ENCODE results near the gene ZIC4.

DNA sequence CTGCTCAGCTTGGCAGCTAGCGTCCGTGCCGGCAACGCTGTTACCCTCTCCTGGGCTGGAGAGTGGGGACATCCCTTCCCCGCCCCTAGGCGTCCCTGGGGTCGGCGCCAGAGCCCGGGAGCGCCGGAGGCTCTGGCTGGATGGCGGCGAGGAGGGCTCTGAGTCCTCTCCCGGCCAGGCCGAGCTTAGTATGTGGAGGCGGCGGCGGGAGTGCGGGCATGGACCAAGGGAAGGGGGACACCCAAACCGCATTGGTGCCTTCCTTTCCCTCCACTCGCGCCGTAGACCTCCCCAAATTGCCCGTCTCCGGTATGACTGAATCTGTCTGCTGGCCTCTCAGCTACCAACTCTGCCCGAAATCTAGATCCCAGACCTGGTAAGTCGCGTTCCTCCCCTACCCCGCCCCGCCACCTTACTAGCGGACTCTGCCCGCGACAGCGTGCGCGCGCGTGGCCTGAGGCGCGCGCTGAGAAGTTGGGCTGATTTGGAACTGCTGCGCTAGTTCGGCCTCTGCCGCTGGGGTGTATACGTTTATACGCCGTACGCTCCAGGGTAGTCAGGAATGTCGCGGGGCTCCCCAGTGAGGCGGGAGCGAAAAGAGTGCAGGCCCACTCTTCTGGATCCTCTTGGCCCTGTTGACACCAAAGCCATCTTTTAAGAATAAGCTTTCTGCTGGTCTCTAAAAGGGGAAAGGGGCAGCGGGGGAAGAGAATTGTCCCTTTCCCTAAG is 15.0 kb upstream of the ZIC4 start:
- TF ChIP-seq, protein P1, sequence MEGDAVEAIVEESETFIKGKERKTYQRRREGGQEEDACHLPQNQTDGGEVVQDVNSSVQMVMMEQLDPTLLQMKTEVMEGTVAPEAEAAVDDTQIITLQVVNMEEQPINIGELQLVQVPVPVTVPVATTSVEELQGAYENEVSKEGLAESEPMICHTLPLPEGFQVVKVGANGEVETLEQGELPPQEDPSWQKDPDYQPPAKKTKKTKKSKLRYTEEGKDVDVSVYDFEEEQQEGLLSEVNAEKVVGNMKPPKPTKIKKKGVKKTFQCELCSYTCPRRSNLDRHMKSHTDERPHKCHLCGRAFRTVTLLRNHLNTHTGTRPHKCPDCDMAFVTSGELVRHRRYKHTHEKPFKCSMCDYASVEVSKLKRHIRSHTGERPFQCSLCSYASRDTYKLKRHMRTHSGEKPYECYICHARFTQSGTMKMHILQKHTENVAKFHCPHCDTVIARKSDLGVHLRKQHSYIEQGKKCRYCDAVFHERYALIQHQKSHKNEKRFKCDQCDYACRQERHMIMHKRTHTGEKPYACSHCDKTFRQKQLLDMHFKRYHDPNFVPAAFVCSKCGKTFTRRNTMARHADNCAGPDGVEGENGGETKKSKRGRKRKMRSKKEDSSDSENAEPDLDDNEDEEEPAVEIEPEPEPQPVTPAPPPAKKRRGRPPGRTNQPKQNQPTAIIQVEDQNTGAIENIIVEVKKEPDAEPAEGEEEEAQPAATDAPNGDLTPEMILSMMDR (conservative IDR thresholded peaks at IDR 0.05 in 1 of 2, IDR thresholded peaks at IDR 0.05 in 1 of 2; ENCODE audit: extremely low read depth in 1 of 2, insufficient read depth in 1 of 2, low read depth in 1 of 2, low read length in 2 of 2), result no peak
- TF ChIP-seq EZH2 (IDR thresholded peaks at IDR 0.05; ENCODE audit: borderline replicate concordance, low read length), result peak; percentile 49
